Mammary epithelial cell (primary cell): Measurements from ENCODE around the gene NF2.

ENCODE experiments used
- EZH2 ChIP-seq: IDR thresholded peaks from 2 replicates; pipeline ENCODE4 v1.6.1; 2012; ENCODE audit warnings: low read length, inconsistent platforms, borderline replicate concordance
- TF ChIP-seq, protein P1 (sequence below), 2 donors: IDR thresholded peaks in 1 of 2; conservative IDR thresholded peaks in 1 of 2; 2 replicates each; pipeline ENCODE4 v1.5.1; 2011 to 2012; ENCODE audit warnings: inconsistent platforms in 2 of 2, low read length in 2 of 2, mild to moderate bottlenecking in 2 of 2, control low read depth in 1 of 2, low read depth in 1 of 2; ENCODE audit not compliant: insufficient read depth in 1 of 2; ENCODE audit errors: extremely low read depth in 1 of 2

DNA sequence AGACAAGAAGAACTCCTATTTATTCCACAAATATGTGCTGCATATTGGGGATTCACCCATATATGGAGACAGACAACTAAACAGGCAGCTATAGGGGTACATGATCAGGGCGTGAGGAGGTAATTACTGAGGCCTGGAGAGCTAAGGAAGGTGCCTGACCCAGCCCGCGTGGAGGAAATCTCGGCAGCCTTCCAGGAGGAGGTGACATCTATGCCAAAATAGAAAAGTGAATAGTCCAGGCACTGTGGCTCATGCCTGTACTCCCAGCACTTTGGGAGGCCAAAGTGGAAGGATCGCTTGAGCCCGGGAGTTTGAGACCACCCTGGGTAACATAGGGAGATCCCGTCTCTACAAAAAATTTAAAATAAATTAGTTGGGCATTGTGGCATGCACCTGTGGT is 36.1 kb upstream of the NF2 start:
- TF ChIP-seq, protein P1, sequence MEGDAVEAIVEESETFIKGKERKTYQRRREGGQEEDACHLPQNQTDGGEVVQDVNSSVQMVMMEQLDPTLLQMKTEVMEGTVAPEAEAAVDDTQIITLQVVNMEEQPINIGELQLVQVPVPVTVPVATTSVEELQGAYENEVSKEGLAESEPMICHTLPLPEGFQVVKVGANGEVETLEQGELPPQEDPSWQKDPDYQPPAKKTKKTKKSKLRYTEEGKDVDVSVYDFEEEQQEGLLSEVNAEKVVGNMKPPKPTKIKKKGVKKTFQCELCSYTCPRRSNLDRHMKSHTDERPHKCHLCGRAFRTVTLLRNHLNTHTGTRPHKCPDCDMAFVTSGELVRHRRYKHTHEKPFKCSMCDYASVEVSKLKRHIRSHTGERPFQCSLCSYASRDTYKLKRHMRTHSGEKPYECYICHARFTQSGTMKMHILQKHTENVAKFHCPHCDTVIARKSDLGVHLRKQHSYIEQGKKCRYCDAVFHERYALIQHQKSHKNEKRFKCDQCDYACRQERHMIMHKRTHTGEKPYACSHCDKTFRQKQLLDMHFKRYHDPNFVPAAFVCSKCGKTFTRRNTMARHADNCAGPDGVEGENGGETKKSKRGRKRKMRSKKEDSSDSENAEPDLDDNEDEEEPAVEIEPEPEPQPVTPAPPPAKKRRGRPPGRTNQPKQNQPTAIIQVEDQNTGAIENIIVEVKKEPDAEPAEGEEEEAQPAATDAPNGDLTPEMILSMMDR (conservative IDR thresholded peaks at IDR 0.05 in 1 of 2, IDR thresholded peaks at IDR 0.05 in 1 of 2; ENCODE audit: extremely low read depth in 1 of 2, insufficient read depth in 1 of 2, low read depth in 1 of 2, low read length in 2 of 2) = no peak
- no peak for TF ChIP-seq EZH2
